Umbilical cord (tissue), 2 donors: ENCODE measurements around the gene C19orf73. TPM values are rescaled to one million over a fixed set of nuclear protein-coding genes. Genes with fewer than 3 reads are reported as not detected.

Experiments used
- DNase-seq: peaks from one replicate; pipeline ENCODE4 v3.0.0-alpha.2; 2015; ENCODE audit warnings: low spot score
- total RNA-seq: library from RNA; depleted of rRNA; stranded (reverse); fragments of >200 nt; gene quantifications from one replicate; pipeline ENCODE4 v1.2.3, GENCODE V29; 2014; ENCODE audit warnings: low replicate concordance; ENCODE audit not compliant: insufficient read depth

C19orf73 gene
- total RNA-seq, 1 donor from 2014 or later = not detected

DNA sequence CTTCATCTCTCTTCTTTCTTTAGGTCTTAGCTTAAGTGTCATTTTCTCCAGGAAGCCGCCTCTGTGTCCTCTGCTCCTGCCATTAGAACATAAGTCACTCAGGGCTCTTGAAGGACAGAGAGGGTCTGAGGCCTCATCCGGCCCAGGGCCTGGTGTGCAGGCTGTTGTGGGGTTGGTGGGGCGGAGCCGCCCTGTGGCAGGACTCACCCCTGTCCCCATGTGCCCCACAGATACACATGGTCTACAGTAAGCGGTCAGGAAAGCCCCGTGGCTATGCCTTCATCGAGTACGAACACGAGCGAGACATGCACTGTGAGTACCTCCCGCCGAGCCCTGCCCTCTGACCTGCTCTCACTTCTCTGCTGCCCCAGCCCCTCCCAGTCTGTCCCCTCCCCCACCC is 17.8 kb downstream of the C19orf73 start:
- DNase-seq = no peak

DNA sequence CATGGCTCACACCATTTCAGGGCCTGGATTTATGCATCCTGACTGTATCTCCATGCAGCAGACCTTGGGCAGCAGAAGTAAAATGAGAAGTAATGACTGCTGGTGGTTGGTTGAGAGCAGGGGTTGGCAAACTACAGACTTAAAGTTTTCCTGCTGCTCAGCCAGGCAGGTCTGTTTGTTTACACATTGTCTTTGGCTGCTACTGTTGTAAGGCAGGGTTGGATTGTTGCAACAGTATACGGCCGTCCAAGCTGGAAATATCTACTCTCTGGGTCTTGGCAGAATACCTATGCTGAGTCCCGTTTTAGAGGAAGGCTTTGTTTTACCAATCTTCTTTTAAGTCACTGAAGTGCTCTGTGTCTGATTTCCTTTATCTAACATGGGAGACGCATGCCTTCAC is 20.1 kb downstream of the C19orf73 start:
- DNase-seq = no peak

DNA sequence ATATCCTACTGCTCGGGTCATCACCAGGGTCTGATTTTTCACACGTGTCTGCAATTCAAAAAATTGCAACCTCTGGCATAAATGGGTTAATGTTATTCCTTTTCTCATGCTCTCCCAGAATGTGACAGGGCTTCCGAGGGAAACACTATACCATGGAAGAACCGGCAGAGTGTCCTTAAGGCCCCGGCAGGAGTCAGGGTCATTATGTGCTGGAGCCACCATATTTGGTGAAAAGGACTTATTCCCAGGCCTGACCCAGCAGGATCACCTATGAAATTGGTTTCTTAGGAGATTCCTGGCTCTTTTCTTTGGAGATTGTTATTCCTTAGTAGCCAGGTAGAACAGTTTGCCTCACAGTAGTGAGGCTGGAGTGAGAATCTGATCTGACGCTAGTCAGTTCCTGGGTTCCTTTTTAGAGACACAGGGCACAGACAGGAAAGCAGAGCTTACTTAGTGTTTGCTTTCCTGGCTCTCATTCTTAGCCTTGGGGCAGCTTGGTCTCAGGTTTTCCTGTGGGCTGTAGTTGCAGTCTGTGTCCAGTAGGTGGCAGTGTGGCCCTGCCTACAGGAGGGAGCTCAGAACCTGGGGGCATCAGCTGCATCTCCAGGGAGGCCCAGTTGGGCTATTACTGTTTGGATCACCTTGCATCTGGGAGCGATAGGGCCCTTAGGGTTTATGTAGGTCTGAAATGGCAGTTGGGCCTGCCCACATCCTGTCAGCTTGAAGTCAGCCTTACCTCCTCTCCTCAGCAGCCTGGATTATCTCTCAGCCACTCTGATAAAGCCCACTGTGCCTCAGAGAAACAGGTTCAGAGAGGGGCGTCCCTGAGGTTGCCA is 21.3 kb downstream of the C19orf73 start:
- peak; percentile 82 for DNase-seq

DNA sequence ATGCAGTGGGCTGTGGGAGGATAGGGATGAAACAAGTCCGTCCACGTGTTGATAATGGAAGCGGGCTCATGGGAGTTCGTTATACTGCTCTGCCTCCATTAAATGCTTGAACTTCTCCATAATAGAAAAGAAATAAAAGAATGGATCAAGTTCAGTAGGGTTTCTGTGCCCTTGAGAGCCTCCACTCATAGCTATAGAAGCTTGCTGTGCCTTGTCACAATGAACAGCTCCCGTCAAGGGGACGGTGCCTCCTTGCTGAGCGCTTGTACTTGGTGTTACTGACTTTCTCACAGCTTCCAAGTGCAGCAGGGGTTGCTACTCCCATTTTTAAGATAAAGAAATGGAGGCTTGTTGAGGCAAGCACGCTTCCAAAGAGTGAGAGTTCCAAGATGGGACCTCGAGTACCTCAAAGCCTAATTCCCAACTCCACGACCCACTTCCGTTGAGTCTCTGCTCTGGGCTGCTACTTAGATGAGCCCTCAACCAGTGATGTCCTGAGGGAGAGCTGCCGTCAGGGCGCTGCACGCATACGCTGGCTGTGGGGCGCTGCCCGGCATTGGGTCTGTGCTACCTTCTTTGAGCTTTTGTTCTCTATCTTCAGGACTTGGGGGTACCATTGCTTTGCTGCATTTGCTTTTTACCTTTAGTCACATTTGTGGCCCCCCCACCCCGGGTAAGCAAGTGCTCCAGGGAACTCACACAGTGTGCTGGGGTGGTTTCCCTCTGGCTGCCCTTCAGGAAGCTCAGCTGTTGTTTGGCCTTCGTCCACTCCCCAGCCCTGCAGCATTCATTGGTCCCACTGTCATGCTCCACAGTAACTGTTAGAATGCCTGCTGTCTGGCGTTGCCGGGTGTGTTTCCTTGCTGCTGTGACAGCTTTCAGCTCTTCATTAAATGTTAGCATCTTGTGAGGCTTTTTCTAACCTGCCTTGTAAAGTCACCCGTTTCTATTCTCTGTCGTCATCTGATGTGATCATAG is 24.1 kb downstream of the C19orf73 start:
- DNase-seq = no peak

DNA sequence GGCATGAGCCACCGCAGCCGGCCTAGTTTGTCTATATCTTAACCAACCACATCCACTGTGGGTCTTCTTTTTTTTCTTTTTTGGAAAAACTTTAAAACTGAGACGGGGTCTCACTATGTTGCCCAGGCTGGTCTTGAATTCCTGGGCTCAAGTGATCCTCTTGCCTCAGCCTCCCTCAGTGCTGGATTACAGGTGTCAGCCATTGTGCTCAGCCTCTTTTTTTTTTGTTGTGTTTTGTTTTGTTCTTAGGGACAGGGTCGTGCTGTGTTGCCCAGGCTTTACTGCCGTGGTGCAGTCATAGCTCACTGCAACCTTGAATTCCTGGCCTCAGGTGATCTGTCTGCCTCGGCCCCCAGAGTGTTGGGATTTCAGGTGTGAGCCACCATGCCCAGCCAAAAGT is 26.3 kb downstream of the C19orf73 start:
- DNase-seq = no peak

DNA sequence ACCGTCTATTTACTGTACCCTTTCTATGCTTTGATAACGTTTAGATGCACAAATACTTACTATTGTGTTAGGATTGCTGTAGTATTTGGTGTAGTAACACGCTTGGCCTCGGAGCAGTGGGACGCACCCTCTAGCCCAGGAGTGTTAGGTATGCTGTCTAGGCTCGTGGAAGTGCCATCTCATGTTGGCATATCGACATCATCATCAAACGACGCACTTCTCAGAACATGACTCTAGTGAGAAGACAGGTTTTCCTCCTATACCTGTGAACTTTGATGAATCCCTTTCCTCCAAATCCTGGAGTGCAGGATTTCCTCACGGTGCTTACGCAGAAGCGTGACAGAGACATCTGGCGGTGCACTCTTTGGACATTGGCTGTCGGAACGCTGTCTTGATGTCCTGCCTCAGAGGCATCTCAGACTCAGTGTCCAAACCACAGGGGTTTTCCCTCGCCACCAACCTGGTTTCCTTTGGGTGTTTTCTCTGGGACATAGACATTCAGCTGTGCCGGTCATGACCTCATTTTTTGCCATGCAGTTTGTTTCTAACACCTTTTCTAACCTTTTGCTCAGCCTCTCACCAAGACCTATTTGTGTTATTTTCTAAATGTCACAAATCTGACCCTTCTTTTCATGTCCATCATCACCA is 27.4 kb downstream of the C19orf73 start:
- no peak for DNase-seq

DNA sequence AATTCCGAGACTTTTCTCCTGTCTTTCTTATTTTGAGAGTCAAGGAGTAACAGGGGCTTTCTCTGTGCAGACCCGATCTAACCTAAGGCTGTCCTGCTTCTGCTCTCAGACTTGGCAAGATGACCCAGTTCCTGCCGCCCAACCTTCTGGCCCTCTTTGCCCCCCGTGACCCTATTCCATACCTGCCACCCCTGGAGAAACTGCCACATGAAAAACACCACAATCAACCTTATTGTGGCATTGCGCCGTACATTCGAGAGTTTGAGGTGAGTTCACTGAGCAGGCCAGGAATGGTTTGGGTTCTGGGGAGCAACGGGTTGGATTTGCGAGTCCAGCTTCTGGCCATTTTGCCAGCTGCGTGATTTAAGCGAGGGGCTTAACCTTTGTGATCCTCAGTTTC is 32.6 kb downstream of the C19orf73 start:
- no peak for DNase-seq

DNA sequence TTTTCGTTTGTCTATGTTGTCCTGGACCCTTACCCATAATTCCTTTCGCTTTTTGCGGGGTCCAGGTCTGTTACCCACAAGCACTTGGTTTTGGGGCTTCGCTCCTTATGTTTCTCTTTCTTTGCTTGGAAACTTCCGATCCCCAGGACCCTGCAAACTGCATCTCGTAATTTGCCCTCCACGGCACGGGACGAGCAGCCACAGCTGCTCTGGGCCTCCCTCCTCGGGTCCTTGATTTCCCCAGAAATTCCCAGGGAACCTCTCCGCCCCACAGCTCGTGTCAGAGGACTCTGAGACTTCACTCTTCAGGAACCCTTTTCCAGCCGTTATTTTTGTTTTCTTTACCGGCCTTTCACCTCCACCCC is 33.1 kb downstream of the C19orf73 start:
- no peak for DNase-seq

DNA sequence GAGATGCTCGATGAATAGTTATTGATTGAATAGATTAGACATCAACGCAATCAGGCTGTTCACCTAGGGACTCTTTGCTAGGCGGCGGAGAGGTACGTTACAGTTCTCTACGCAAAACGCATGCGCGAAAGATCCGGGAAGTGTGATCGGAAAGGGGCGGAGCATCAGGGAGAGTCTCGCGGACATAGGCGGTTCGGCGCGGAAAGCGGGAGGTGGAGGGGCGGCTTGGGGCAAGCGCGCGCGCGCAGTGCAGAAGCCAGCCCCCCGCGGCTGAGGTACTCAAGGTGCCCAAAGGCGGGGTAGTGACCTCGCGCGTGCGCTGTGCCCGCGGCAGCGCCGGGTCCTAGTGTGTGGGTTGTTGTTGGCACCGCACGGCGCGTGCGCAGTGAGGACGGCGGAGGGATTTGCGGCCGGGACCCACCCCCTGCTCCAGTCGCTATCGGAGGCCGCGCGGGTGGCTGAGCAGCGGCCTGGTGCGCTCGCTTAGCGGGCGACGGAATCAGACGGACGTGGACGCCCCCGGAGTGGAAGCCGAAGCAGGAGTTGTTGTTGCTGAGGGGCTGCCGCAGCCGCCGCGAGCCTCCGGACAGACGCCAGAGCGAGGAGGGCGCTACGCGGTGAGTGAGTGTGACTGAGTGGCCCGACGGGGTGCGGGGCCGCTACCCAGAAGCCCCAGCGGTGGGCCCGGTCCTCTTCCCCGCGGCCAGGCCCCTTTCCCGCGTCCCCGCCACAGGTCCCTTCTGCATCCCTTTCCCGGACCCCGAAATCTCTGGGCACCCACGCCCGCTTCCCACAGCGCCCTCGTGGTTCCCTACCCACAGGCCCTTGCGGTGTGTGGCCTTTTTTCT is 33.7 kb downstream of the C19orf73 start, which contains the start of gene SNRNP70:
SNRNP70 (plus strand) TSS at position 432 of the 848 bp plus-strand sequence. CDS start 964 bp downstream, outside the sequence.
- DNase-seq = peak; percentile 99

DNA sequence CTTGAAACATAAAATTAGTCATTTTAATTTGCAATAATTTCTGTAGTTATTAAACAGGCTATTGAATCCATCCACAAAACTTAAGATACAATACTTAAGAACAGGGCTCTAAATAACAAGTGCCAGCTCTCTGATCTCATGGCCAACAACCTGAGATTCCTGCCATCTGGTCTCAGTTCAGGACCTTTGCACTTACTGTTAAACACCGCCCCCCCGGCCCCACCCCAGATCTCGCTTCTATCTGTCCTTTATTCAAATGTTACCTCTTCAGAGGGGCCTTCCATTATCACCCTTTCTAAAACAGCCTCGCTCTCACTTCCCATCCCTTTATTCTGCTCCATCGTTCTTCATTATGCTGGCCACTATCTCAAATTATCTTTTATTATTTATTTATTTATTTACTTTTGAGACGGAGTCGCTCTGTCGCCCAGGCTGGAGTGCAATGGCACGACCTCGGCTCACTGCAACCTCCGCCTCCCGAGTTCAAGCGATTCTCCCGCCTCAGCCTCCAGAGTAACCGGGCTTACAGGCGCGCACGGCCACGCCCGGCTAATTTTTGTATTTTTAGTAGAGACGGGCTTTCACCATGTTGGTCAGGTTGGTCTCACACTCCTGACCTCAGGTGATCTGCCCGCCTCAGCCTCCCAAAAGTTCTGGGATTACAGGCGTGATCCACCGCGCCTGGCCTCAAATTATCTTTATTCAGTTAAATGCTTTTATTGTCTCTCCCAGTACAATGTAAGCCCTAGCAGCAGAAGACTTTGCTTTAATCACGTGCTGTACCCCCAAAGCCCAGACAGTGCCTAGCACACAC is 34.5 kb downstream of the C19orf73 start:
- DNase-seq = no peak

DNA sequence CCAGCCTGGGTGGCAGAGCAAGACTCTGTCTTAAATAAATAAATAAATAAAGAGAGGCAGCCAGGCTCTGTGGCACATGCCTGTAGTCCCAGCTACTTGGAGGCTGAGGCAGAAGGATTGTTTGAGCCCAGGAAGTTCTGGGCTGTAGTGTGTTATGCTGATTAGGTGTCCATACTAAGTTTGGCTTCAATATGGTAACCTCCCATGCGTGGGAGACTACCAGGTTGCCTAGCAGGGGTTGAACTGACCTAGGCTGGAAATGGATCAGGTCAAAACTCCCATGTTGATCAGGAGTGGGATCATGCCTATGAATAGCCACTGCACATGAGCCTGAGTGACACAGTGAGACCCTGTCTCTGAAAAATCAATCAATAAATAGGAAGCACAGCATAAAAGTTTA is 37.7 kb downstream of the C19orf73 start:
- DNase-seq = no peak

DNA sequence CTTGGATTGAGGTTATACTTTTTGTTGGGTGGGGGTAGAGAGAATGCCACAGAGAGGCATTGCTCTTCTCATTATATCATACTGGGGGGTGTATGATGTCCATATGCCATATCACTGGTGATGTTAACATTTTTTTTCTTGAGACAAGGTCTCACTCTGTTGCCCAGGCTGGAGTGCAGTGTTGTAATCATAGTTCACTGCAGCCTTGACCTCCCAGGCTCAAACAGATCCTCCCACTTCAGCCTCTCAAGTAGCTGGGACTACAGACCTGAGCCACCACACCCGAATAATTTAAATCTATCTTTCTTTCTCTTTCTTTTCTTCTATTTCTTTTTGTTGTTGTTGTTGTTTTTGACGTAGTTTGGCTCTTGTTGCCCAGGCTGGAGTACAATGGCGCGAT is 38.6 kb downstream of the C19orf73 start:
- DNase-seq = no peak

DNA sequence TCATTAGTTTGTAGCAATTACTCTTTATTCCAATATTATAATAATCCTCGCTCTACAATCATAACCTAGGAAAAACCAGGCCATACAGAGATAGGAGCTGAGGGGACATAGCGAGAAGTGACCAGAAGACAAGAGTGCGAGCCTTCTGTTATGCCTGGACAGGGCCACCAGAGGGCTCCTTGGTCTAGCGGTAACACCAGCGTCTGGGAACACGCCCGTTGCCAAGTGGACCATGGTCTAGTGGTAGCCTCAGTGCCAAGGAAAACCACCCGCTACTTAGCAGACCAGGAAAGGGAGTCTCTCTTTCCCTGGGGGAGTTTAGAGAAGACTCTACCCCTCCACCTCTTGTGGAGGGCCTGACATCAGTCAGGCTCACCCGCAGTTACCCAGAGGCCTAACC is 44.1 kb downstream of the C19orf73 start:
- DNase-seq = peak; percentile 40

DNA sequence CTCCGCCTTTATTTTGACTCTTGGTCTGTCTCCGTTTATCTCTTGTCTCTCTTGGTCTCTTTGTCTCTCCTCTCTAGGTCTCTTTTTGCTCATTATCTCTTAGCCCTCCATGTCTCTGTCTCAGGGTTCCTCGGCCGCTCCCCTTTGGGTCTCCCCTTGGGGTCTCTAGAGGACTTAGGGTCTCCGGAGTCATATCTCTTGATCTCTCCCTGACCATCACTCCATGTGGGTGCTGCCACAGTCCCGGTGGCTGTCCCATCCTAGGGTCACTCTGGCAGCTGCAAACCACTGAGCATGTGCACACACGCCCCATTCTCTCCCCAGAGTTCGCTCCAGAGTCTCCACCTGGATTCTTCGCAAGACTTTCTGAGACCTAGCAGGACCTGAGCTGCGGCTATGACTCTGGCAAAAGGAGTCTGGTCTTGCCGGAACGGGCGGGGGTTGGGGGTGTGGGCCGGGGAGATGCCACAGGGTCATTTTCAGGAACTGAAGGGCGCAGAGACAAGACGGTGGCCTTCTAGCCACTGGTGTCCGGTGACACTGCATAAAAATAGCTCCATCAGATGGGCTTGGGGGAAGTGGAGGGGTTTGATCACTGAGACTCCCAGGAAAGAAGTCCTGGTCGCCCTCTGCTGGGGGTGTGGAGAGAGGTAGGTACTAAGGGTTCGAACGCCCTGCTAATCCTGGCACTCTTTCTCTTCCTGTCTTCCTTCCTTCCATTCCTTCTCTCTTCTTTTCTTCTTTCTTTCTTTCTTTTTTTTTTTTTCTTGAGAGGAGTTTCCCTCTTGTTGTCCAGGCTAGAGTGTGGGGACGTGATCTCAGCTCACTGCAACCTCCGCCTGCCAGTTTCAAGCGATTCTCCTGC is 45.2 kb downstream of the C19orf73 start:
- no peak for DNase-seq

DNA sequence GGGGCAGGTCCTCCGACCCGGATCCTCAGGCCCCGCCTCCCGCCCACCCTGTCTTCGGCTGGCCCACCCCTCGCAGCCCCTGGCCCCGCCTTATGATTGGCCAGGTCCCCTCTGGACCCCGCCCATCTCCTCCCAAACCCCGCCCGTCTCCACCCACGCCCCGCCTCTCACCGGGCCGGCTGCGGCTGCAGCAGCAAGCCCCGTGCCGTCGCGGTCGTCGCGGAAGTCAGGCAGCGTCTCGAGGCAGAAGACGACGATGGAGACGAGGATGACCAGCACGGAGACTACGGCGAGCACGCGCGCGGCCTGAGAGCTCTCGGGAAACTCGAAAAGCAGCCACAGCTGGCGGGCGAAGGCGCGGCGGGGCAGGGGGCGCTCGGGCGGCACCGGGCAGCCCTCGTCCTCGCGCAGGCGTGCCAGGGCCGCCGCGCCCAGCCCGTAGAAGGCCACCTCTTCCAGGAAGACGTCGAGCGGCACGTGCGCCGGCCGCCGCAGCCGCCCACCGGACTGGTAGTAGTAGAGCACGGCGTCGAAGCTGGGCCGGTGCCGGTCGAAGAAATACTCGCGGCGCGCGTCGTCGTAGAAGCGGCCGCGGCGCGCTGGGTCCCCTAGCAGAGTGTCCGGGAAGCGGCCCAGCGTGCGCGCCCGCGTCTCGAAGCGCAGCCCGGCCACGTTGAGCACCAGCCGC is 46.9 kb downstream of the C19orf73 start:
- DNase-seq = no peak

DNA sequence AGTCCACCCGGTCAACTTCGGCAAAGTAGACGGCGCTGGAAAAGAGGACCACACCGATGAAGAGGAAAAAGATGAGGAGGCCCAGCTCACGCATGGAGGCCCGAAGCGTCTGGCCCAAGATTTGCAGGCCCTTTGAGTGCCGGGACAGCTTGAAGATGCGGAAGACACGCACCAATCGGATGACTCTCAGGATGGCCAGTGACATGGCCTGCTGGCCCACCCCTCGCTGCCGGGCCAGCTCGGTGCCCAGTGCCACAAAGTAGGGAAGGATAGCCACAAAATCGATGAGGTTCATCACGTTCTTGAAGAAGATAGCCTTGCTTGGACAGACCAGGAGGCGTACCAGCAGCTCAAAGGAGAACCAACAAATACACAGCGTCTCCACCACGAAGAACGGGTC is 48.5 kb downstream of the C19orf73 start:
- no peak for DNase-seq

DNA sequence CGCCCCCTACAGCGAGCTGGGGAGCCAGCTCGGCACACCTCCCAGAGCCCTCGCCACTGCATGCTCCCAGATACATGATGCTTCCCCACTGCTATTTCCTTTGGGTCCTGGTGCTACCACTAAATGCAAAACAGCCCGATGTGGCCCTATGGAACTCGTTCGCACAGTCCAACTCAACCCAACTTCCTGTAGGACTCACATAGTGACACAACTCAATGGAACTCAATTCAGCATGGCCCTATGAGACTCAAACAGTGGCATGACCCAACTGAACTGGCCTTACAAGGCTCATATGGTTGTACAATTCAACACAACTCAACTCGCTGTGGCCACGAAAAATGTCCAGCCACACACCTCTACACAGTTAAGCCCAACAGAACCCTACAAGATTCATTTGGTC is 49.9 kb downstream of the C19orf73 start:
- no peak for DNase-seq
